DMS79 treated with DMSO at 0.1 percent for 48 hours (cell line): Measurements from ENCODE around the gene TSHZ3.

Experiments used
- DNase-seq: peaks from one replicate; lab custom pipeline; 2025; lab: John Stamatoyannopoulos, UW

TSHZ3 gene, protein sequence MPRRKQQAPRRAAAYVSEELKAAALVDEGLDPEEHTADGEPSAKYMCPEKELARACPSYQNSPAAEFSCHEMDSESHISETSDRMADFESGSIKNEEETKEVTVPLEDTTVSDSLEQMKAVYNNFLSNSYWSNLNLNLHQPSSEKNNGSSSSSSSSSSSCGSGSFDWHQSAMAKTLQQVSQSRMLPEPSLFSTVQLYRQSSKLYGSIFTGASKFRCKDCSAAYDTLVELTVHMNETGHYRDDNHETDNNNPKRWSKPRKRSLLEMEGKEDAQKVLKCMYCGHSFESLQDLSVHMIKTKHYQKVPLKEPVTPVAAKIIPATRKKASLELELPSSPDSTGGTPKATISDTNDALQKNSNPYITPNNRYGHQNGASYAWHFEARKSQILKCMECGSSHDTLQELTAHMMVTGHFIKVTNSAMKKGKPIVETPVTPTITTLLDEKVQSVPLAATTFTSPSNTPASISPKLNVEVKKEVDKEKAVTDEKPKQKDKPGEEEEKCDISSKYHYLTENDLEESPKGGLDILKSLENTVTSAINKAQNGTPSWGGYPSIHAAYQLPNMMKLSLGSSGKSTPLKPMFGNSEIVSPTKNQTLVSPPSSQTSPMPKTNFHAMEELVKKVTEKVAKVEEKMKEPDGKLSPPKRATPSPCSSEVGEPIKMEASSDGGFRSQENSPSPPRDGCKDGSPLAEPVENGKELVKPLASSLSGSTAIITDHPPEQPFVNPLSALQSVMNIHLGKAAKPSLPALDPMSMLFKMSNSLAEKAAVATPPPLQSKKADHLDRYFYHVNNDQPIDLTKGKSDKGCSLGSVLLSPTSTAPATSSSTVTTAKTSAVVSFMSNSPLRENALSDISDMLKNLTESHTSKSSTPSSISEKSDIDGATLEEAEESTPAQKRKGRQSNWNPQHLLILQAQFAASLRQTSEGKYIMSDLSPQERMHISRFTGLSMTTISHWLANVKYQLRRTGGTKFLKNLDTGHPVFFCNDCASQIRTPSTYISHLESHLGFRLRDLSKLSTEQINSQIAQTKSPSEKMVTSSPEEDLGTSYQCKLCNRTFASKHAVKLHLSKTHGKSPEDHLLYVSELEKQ

DNA sequence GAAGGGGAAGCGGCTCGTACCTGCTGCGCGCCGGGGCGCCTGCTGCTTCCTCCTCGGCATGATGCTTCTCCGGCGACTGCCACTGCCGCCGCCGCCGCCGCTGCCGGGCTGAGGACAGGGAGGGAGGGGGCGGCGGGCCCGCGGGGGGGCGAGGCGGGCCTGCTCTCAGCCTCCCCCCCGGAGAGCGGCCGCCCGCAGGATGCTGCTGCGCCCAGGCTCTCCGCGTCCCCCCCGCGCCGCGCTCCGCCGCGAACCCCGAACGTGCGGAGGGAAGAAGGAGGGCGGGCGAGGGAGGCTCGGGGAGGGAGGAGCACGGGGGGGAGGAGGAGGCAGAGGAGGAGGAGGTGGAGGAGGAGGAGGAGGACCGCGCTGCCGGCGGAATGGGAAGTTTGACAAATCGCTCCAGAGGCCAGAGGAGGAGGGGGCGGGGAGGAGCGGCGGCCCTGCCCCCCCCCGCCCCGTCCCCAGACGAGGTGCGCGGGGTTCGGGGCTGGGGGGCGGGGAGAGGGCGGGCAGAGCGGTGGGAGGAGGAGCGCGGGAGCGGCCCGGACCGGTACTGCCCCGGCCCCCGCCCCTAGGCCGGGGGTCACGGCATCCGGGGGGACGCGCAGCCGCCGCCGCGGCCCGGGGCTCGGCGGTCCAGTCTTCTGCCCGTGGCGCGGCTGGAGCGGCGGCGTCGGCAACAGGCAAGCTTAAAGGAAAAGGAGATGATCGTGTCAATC, at the start of gene TSHZ3:
TSS of gene TSHZ3 (minus strand) at position 277 of the 722 bp plus-strand sequence. CDS start at position 60, 217 bp downstream.
- DNase-seq, result peak; percentile 67

- no peak for DNase-seq
Observed at GRCh38 chr19:31397308-31397707, 48.1 kb upstream of the TSHZ3 start.

GRCh38 chr19:31392464-31392863, 43.2 kb upstream of the TSHZ3 start:
- DNase-seq, result peak; percentile 7

- no peak for DNase-seq
Observed at GRCh38 chr19:31391518-31391917, 42.3 kb upstream of the TSHZ3 start.

- no peak for DNase-seq
Observed at GRCh38 chr19:31390711-31391110, 41.5 kb upstream of the TSHZ3 start.

- DNase-seq, result no peak
Observed at GRCh38 chr19:31389874-31390273, 40.6 kb upstream of the TSHZ3 start.

GRCh38 chr19:31387717-31388301, 38.6 kb upstream of the TSHZ3 start:
- DNase-seq, result no peak

DNA sequence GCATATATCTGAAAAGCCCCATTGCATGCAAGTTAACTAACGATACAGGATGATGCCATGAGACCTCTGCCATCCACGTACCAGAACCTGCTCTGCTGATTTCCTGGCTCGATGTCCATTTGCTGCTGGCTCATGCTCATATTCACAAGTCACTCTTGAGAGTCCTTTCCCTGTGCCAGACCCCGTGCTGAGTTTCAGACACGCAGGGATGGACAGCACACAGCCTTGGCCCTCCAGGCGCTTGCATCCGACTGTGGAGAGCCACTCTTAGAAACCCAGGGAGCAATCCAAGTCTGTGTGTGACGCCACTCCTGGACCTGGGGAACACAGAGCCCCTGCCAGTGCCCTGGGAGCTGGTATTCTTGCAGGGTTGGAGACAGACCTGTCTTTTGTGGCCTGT, 37.6 kb upstream of the TSHZ3 start:
- peak; percentile 94 for DNase-seq

DNA sequence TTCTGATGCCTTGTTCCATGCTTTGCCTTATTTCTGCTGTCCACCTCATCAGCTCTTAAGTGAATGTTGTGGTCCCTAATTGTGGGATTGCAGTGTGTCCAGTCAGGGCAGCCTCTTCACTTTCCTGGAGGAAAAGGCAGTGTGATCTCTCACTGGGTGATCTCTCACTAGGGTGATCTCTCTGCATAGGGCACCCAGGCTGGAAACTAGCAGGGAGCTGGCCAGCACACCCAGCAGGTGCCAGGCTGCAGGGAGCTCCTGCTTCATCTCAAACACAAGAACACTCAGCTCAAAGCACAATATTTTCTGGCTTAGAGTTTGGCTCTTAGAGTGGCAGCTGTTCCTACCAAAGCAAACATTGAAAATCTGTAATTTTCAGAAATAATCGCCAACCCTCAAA, 36.5 kb upstream of the TSHZ3 start:
- peak; percentile 90 for DNase-seq

- peak; percentile 4 for DNase-seq
Observed at GRCh38 chr19:31383553-31383952, 34.3 kb upstream of the TSHZ3 start.

DNA sequence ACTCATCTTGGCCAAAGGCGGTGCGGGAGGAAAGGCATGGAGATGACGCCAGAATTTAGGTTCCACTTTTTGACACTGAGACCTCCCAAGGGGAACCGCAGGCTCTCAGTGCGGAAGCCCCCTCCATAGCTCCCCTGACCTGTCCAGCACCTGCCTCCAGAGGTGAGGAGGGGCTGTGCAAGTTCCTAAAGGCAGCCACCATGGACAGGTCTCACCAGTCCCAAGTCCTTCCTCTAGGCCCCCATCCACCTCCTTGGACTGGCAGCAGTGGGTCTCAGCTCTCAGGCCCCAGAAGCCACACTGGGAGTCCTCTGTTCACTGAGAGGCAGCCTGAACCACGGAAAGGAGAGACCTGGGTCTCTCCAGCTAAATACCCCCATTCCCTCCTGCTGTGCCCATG, 31.6 kb upstream of the TSHZ3 start:
- no peak for DNase-seq

DNA sequence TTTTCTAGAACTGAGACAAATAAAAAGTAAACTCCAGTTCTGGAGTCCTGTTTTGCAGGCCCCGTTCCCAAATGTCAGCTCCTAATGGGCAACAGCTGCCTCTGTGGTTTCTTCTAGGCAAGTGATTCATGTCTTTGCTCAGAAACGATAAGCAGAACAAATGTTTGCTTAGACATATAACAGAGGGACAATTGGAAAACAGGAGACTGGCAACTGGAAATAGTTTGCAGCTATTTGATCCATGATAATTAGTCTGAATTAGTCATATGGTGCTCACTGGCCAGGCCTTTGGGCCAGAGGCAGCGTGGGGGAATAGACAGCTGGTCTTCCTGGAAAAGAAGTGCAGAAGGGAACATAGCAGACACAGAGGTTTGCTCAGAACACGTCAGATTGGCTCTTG, 29.2 kb upstream of the TSHZ3 start:
- DNase-seq, result no peak

GRCh38 chr19:31377736-31378135, 28.5 kb upstream of the TSHZ3 start:
- no peak for DNase-seq

DNA sequence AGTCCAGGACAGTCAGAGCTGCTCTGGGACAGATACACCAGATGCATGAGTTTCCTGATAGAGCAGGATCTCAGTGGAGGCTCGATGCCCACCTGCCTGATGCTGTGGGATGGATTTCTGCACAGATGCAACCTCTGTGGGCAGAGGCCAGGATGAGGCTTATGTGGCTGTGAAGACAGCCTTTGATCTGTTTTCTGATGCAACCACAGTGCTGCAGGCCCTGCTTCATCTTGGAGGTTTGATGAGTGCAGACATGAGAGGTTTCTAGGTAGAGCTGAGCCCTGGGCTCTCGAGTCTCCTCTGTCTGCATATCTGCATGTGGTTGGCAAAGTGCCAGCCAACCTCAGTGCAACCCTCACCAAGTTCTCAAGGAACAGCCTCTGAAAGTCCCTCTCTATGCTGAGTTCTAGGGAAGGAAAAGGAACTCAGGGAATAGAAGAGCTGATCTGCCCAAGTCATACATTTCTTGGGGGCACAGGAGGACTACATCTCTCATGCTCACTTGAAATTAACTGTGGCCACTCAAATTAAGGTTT, 23.1 kb upstream of the TSHZ3 start:
- peak; percentile 61 for DNase-seq

GRCh38 chr19:31370216-31370615, 21.0 kb upstream of the TSHZ3 start:
- DNase-seq, result no peak

- DNase-seq, result no peak
Observed at GRCh38 chr19:31364963-31365362, 15.7 kb upstream of the TSHZ3 start.

GRCh38 chr19:31361728-31362127, 12.5 kb upstream of the TSHZ3 start:
- no peak for DNase-seq

- no peak for DNase-seq
Observed at GRCh38 chr19:31357315-31357673, 8.1 kb upstream of the TSHZ3 start.

GRCh38 chr19:31356587-31357314, 7.5 kb upstream of the TSHZ3 start:
- DNase-seq, result no peak

GRCh38 chr19:31355665-31356289, 6.5 kb upstream of the TSHZ3 start:
- no peak for DNase-seq
